Activated T-cell treated with anti-CD3 and anti-CD28 coated beads for 1 hour (primary cell): Measurements from ENCODE around the gene SNTG2.

Experiments
- DNase-seq: peaks from one replicate; pipeline ENCODE4 v3.0.0-alpha.2; 2020; ENCODE audit warnings: low read depth

SNTG2 gene

GRCh38 chr2:1147873-1148612, 197.4 kb downstream of the SNTG2 start:
- no peak for DNase-seq

- no peak for DNase-seq
Observed at GRCh38 chr2:1150724-1151511, 200.3 kb downstream of the SNTG2 start.

- no peak for DNase-seq
Observed at GRCh38 chr2:1152375-1152774, 201.7 kb downstream of the SNTG2 start.

GRCh38 chr2:1153920-1154319, 203.3 kb downstream of the SNTG2 start:
- no peak for DNase-seq

GRCh38 chr2:1154710-1155594, 204.3 kb downstream of the SNTG2 start:
- no peak for DNase-seq

- DNase-seq: no peak
Observed at GRCh38 chr2:1156059-1156458, 205.4 kb downstream of the SNTG2 start.

GRCh38 chr2:1156531-1156930, 205.9 kb downstream of the SNTG2 start:
- no peak for DNase-seq

- DNase-seq: no peak
Observed at GRCh38 chr2:1157107-1157506, 206.5 kb downstream of the SNTG2 start.

GRCh38 chr2:1159013-1159412, 208.4 kb downstream of the SNTG2 start:
- no peak for DNase-seq

- no peak for DNase-seq
Observed at GRCh38 chr2:1162246-1162645, 211.6 kb downstream of the SNTG2 start.

GRCh38 chr2:1162768-1163584, 212.3 kb downstream of the SNTG2 start:
- peak; percentile 18 for DNase-seq

- no peak for DNase-seq
Observed at GRCh38 chr2:1166976-1167375, 216.3 kb downstream of the SNTG2 start.

GRCh38 chr2:1168846-1169245, 218.2 kb downstream of the SNTG2 start:
- DNase-seq: no peak

- DNase-seq: no peak
Observed at GRCh38 chr2:1169291-1169949, 218.8 kb downstream of the SNTG2 start.

- DNase-seq: no peak
Observed at GRCh38 chr2:1170241-1170640, 219.6 kb downstream of the SNTG2 start.

GRCh38 chr2:1170711-1171110, 220.1 kb downstream of the SNTG2 start:
- no peak for DNase-seq

GRCh38 chr2:1173528-1173927, 222.9 kb downstream of the SNTG2 start:
- DNase-seq: no peak

GRCh38 chr2:1181893-1182292, 231.2 kb downstream of the SNTG2 start:
- DNase-seq: no peak

GRCh38 chr2:1183300-1183699, 232.7 kb downstream of the SNTG2 start:
- DNase-seq: no peak

- DNase-seq: no peak
Observed at GRCh38 chr2:1186421-1186820, 235.8 kb downstream of the SNTG2 start.

- no peak for DNase-seq
Observed at GRCh38 chr2:1187189-1187588, 236.5 kb downstream of the SNTG2 start.
